Uterus (tissue), 2 donors: ENCODE data around the gene PRRT3.

Source experiments
- CTCF ChIP-seq, 4 experiments: fragments of 200-600 bp in 2 of 4; fragments of 450-650 bp in 2 of 4; sonication (generic) in 2 of 4; IDR thresholded peaks; one replicate each; pipeline ENCODE4 v1.5.1; 2016 to 2019; ENCODE audit warnings: antibody characterized with exemption in 4 of 4, mild to moderate bottlenecking in 2 of 4, moderate library complexity in 1 of 4
- POLR2A ChIP-seq, 2 donors: fragments of 450-650 bp; IDR thresholded peaks; one replicate each; pipeline ENCODE4 v1.6.1; 2016; ENCODE audit warnings: antibody characterized with exemption in 2 of 2, mild to moderate bottlenecking in 1 of 2, moderate library complexity in 1 of 2

- TF ChIP-seq CTCF (IDR thresholded peaks at IDR 0.05) (no peak), POLR2A (IDR thresholded peaks at IDR 0.05) (no peak)
Measured at GRCh38 chr3:9957214-9957613, 5.0 kb upstream of the PRRT3 start.
